Islet precursor cell (in vitro differentiated cells): ENCODE results near the gene RFX1.
A peak's percentile ranks its signal among the peaks of the same experiment; 100 is the strongest.

Source experiments
- DNase-seq: peaks from one replicate; pipeline ENCODE4 v3.0.0-alpha.2; 2018

RFX1 gene

DNA sequence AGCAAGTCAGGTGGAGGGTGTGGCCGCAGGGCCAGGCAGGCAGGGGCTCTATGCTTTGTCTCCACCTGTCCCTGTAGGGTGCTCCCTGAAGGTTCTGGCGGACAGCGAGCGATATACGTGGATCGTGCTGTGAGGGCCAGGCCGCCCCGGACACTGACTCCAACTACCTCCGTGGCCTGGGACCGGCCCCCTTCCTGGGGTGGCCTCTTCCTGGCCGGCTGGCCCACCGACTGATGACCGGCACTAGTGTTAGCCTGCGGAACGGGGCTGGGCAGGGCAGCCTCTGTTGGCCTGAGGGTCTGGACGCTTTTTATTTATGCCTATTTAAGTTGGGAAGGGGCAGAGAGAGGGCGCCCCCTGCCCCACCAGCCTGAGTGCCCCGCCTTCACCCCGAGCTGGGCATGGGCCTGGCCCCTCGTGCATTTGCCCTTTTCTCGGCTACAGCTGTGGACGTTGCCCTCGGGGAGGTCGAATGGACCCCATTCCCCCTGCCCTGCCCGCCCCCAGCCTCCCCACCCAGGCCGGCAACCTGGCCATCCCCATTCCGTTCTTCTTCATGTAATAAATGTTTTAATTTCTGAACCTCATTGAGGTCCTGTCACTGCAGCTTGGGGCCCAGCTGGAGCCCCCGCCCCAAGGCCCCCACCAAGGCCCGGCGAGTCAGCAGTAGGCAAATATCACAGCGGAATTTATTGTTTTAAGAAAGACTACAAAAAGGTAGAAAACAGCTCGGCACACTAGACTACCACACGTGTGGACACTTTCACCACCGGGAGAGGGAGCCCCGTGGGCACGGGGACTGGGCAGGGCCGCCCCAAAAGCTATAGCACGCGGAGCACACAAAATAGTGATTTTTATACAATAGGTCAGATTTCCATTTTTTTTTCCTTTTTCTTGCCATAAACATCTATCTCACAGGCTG is 45.0 kb downstream of the RFX1 start:
- DNase-seq = peak; percentile 50

DNA sequence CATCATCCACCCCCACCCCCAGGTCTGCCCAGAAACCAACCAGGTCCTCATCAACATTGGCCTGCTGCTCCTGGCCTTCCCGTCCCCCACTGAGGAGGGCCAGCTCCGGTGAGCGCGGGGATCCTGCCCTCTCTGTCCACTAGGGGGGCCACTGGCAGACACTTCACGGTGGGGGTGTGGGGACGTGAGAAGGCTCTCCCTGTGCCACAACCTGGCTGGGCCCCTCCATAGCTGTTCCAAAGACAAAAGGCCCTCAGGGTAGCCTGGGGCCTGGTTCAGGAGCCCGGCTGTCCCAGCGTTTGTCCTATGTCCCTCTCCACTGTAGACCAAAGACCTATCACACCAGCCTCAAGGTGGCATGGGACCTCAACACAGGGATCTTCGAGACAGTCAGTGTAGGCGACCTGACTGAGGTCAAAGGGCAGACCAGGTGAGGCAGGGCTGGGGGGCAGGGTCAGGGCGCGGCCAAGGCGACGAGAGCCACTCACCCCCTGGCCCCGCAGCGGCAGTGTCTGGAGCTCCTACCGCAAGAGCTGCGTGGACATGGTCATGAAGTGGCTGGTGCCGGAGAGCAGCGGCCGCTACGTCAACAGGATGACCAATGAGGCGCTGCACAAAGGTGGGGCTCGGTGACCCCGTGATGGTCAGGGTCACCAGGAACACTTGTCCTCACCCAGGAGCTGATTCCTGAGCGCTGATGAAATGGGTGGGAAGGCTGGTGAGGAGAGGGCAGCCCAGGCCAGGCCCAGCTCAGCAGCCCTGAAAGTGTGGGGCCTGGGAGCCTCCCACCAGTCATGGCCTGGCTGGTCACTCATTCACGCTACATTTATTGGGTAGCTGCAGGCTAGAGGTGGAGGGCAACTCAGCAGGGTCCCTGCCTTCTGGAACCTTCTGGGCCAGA is 45.9 kb downstream of the RFX1 start:
- DNase-seq = no peak

DNA sequence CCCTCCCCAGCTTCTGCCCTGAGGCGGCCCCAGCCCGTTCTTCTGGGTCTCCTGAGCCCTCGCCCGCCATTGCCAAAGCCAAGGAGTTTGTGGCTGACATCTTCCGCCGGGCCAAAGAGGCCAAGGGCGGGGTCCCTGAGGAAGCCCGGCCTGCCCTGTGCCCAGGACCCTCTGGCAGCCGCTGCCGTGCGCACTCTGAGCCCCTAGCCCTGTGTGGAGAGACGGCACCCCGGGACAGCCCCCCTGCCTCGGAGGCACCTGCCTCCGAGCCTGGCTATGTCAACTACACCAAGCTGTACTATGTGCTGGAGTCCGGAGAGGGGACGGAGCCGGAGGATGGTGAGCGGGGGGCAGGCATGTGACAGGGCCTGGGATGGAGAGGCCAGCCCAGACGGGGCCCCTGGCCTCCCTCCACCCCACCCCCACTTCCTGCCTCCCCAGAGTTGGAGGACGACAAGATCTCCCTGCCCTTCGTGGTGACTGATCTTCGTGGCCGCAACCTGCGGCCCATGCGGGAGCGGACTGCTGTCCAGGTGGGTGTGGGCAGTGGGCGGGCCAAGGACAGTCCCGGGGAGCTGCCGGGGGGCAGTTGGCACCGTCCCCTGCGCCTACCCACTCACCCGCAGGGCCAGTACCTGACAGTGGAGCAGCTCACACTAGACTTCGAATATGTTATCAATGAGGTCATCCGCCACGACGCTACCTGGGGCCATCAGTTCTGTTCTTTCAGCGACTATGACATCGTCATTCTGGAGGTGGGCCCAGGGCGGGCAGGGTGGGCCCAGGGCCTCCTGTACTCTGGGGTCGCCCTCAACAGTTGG is 46.8 kb downstream of the RFX1 start:
- DNase-seq = no peak

DNA sequence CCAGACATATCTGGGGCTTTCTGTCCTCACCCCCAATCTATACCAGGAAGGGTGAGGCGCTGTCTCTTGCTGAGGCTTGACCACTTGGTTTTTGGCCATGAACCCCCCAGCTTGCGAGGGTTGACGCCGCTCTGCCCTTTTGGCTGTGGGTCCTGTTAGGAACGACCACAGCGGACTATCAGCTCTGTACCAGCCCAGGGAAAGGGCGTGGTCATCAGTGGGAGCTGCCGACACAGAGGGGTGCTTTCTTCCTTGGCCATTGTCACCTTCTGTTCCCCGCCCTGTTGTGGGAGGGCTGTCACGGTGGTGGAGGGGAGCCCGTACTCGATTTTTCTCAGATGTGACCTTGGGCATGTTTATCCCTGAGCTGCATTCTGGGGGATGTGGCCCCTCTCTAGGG is 48.1 kb downstream of the RFX1 start:
- DNase-seq = peak; percentile 52

DNA sequence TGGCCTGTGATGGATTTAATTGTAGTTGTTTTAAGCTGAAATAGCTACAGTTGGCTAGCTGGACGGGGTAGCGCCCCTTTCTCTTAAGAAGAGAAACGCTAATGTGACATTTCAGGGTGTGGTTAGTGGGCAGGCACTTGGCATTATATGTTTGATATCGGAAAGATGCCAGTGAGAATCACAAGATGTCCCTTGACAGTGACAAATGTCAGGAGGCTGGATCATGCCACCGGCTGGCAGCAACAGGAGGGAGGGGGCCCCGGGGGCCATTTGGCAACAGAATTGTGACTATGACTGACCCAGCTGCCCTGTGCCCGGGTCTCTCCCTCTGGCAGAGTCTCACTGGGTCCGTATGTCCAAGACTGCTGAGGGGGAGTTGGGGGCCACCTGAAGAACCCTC is 49.1 kb downstream of the RFX1 start:
- DNase-seq = no peak

DNA sequence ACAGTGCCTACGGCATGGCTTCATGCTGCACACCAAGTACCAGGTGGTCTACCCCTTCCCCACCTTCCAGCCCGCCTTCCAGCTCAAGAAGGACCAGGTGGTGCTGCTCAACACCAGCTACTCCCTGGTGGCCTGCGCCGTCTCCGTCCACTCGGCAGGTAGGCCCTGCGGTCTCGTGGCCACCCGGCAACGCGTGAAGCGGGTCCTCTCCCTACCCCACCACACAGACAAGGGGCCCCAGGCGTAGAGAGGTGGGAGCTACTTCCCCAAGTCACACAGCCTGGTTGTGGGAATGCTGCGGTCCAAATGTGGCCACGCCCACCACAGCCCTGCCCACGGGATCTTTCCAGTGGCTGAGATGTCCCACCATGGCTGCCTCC is 49.8 kb downstream of the RFX1 start:
- no peak for DNase-seq

DNA sequence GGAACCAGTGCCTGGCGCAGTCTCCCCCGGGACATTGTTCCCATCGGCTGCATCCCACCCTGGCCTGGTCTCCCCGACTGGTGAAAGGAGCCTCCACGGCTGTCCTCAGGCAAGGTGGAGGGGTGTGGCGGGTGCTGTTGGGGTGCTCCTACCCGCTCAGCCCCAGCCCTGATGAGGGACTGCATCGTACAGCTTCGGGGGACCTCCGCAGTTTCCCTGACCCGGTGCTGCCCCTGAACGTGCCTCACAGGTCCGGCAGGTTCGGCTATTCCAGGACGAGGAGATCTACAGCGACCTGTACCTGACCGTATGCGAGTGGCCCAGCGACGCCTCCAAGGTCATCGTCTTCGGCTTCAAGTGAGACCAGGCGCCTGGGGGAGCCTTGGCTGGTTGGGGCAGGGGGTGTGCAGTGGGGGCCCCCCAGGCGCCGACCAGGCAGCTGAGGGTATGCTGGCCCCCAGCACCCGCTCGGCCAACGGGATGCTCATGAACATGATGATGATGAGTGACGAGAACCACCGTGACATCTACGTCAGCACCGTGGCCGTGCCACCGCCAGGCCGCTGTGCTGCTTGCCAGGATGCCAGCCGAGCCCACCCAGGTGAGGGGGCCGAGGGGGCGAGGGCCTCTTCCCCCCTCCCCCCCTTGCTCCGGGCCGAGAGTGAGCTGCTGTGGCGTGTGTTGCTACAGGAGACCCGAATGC is 50.3 kb downstream of the RFX1 start:
- no peak for DNase-seq

DNA sequence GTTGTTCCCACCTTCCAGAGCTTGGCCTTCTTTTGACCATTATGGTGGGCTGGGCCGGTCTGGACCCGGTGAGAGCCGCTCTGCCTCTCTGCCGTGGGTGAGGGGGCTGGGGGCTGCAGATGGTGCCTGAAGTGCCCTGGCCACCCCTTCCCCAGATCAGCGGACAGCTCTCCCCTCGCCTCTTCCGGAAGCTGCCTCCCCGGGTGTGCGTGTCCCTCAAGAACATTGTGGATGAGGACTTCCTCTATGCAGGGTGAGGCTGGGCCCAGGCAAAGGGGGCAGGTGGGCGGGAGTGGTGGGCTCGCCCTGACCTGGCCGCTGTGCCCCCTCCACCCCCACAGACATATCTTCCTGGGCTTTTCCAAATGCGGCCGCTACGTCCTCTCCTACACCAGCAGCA is 51.9 kb downstream of the RFX1 start:
- DNase-seq = no peak

DNA sequence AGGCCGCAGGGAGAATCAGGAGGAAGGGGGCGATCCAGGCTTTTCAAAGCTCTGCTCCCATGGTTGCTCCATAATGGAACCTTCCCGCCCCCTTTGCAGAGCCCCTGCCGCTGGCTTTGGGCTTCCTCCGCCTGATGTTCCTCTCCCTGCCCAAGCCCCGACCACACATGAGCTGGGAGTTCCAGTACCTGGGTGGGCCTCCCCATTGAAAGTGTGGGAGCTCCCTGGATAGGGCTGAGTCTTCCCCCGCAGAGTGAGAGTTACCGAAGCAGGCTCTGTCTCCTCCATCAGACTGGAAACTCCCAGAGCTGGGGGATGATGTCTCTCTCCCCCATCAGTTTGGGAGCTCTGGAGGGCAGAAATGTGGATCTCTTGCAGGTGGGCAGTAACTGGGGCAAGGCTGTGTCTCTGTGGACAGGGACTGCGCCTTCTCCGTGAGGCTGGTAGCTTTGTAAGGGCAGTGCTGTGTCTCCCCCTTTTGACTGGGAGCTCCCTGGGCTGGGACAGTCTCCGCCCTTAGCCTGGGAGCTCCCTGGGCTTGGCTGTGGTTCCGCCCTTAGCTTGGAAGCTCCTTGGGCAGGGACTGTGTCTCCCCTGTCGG is 53.1 kb downstream of the RFX1 start:
- peak; percentile 75 for DNase-seq

DNA sequence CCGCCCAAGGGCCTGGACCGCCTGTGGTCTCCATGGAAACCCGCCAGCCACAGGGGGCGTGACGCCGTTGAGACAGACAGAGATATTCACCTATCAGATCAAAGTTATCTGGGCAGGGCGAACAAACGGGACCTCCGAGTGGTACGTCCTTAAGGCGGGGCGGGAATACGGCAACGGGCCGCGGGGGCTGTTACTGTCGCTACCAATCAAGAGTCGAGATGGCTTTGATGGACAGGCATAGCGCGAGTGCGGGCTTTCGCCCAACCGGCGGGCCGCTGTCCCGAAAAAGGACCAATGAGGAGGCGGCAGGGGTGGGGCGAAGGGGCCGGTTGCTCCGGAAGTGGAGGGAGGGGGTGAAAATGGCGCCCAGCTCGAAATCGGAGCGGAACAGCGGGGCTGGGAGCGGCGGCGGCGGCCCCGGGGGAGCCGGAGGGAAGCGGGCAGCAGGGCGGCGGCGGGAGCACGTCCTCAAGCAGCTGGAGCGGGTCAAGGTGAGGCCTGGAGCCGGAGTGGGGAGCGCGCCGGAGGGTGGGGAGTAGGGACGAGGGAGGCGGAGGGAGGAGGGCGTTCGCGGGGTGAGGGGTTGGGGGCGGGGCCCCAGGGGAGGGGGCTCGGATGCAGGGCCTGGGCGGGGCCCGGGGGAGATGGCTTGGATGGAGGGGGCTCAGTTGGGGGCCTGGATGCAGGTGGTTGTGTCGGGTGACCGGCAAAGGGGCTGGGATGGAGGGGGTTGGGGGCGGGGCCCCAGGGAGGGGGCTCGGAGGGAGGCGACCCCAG is 53.8 kb downstream of the RFX1 start, which contains the start of gene DCAF15:
Gene DCAF15, plus strand, starts transcription at position 356 of the 777 bp plus-strand sequence. Its CDS starts 4 bp downstream, at position 360.
- DNase-seq = peak; percentile 100

DNA sequence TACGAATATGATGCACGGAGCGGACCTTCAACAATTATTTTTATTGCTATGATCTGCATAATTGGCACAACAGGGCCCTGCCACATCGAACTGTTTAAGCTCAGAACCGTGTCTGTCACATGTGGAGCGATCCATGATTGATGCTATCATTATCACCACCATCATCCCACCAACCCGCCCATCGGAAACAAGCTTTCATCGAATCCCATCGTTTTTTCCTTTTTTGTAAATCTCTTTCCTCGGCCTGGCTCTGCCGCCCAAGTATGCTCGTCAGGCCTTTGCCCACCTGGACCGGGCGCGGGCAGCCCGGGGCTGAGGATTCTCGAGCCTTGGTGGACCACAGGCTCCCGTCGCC is 54.3 kb downstream of the RFX1 start:
- DNase-seq = no peak

DNA sequence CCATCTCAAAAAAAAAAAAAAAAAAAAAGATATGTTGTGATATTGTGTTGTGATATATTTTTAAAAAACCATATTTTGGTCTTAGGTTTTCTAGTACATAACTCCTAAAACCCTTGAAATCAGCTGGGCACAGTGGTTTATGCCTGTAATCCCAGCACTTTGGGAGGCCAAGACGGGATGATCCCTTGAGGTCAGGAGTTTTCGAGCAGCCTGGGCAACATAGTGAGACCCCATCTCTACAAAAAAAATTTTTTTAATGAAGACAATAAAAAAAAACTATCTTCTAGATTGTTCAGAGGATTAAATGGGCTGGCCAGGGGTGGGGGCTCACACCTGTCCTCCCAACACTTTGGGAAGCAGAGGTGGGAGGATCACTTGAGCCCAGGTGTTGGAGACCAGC is 55.1 kb downstream of the RFX1 start:
- DNase-seq = no peak

DNA sequence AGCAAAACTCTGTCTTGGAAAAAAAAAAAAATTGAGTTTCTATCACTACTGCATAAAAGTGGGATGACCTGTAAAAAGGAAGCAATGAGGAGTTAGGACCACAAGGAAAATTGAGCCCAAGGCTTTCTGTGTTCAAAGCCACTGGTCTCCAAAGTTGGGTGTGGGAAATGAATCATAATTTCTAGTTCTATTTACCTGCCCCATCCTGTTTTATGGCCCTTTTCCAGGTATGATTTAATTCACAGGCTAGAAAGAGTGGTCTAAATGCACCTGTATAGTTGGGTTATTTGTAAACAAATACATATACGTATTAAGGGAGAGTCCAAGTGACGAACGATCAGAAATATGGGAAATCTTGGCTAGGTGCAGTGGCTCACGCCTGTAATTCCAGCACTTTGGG is 59.7 kb downstream of the RFX1 start:
- no peak for DNase-seq

DNA sequence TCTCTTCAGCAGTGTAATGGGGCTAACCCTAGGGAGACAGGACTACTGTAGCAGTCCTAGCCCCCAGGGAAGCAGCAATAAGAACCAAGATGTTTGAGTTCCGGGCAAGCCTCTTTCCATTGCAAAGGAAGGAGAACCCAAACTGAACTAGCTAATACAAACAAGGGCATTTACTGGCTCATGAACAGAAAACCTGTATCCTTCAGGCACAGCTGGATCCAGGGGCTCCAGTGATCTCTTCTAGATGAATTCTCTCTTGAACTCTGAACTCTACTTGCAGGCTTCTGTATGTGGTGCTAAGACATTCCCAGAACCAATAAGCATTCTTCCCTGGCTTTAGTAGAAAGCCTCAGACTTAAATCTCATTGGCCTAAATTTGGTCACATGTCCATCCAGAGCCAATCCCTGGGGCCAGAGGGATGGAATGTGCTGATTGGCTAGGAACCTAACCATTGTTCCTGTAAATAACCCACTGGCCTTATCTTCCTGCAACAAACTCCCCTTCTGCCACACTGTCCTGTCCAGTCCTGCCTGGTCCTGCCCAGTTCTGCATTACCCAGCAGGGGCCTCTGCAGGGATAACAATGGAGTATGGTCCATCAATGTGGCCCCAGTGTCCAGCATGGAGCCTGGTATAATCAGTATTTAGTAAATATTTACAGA is 64.0 kb downstream of the RFX1 start:
- no peak for DNase-seq

DNA sequence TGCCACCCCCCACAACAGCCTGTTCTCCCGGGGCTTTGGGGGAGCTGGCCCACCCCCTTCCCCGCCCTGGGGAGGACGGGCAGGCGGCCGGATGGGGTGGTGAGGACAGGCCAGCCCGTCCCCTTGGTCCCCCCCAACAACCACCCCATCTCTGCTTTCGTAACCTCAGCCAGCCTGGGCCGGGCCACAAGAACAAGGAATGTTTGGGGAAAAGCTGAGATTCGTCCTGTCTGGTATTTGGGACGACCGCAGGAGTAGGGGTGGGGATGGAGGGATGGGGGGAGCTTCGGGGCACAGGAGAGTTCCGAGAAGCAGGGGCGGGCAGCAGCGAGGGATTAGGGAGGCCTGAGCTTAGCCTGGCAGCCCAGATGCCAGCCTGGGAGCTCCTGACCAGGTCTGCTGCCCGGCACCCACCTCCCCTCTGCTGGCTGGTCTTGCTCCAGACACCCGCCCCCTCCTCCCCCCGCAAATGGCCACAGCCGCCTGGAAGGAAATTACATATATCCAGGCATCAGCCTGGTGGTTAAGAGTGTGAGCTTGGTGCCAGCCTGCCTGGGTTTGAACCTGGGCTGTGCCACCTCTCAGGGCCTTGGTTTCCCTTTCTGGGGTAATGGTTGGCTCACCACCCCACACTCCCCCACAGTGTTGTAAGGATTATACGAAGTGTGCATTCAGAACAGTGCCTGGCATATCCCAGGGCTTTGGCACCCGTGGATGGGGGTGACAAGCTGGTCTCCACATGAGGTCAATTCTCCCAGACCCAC is 67.6 kb downstream of the RFX1 start, which contains the start of gene PODNL1:
Gene PODNL1, minus strand, starts transcription at position 117 of the 764 bp plus-strand sequence. CDS start 236 bp downstream, outside the sequence.
- no peak for DNase-seq

DNA sequence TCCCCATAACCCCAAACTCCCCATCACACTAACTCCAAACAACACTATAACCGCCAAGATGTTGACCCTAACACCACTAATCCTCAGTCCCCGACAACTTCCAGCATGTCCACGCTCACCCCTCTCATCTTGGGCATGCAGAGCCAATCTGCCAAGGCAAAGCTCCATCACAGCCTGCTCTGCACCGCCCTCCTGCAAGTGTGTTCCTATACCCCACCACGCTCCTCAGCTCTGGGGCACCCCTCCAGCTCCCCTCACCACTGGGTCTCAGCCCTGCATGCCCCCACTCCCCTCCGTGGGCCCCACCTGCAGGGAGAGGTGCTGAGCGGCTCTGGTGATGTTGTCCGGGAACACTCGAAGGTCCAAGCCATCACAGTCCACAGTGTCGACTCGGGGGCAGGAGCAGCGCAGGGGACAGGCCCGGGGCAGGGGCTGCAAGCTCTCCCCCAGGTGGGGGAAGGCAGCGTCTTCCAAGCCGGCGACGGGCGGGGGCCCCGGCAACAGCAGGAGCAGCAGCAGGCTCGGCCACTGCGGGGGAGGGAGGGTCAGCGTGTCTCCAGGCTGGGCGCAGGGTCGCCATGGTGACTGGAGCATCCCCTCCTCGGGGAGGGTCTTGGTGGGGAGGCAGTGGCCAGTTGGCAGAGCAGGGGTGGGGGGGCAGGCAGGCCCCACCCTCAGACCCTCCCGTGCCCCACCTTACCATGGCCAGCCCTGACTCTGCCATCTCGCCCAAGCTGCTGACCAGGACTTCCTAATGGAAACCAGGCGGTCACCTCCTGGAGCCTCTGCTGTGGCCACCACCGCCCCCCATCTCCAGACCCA is 68.4 kb downstream of the RFX1 start:
- no peak for DNase-seq

DNA sequence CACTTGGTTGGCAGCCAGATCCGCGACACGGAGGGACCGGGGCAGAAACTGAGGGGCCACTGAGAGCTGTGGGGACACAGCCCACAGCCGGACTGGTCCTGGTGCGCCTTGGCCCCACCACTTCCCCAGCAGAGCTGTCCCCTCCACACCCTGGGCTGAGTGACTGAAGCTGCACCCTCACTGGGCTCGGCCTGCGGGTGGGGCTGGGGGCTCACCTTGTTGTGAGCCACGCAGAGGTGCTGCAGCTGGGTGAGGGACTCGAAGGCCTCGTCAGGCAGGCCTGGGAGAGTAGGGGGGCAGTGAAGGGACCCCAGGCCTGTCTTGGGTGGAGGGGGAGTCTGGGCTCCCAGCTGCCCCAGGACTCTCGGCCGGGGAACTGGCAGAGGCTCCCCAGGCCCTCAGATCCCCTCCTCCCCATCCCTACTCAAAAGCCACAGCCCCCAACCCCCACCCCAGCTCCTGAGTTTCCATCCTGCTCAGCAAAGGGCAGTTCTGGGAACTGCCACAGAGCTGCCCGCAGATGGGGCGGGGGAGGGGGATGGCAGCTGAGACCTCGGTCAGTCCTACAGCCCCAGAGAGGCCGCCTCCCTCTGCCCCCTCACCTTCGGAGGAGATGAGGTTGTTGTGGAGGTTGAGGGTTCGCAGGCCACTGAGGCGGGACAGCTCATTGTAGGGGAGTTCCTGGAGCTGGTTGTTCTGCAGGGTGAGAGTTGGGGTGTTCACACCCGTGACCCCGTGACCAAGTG is 70.2 kb downstream of the RFX1 start:
- no peak for DNase-seq

DNA sequence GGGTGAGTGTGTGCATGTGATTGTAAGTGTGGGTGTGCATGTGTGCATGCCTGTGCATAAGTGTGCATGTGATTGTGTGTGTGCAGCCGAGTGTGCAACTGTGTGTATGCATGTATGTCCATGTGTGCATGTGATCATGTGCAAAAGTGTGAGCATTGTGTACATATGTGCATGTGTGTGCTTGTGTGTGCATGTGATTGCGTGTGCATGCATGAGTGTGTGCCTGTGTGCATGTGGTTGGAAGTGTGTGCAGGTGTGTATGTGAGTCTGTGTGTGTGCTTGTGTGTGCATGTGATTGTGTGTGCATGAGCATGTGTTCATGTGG is 71.4 kb downstream of the RFX1 start:
- no peak for DNase-seq
